ENCODE results near the gene RERGL.

RERGL gene

DNA sequence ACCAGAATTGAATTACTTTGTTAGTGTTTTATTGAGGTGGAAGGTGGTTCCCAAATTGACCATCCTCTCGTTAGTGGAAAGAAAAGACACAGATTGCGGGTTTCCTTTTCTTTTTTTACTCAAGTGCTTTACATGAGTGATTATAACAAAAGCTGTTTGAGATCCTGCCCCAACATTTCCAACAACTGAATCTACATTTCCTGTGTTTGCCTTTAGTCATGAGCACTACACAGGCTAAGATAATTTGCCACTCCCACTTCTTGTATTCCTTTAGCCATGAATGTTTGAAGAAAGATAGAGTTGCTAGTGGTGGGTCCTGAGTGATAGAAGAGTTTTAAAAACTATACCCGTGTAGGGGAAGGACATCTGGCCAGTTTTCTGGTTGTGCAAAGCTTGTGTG, 16.0 kb downstream of the RERGL start:
- Histone ChIP-seq H3K79me2 (ENCODE audit: low read length) (no peaks in the 10 kb centered on the region), H3K27me3 (ENCODE audit: low read depth, low read length) (no peaks in the 10 kb centered on the region), H4K20me1 (ENCODE audit: insufficient read depth, low read length) (no peaks in the 10 kb centered on the region), H3K9ac (ENCODE audit: low read length) (no peak overlapping the region), H3K27ac (ENCODE audit: low read length) (no peak overlapping the region), H3K4me3 (ENCODE audit: low read length) (no peak overlapping the region), H3K9me3 (ENCODE audit: insufficient read depth, low read length) (no peaks in the 10 kb centered on the region), H2AFZ (ENCODE audit: low read depth, low read length) (no peak overlapping the region), H3K4me2 (ENCODE audit: low read length) (no peak overlapping the region), H3K36me3 (replicated peaks; ENCODE audit: low read depth, low read length) (no peaks in the 10 kb centered on the region), H3K4me1 (ENCODE audit: low read length) (no peaks in the 10 kb centered on the region)
- TF ChIP-seq, protein P1, sequence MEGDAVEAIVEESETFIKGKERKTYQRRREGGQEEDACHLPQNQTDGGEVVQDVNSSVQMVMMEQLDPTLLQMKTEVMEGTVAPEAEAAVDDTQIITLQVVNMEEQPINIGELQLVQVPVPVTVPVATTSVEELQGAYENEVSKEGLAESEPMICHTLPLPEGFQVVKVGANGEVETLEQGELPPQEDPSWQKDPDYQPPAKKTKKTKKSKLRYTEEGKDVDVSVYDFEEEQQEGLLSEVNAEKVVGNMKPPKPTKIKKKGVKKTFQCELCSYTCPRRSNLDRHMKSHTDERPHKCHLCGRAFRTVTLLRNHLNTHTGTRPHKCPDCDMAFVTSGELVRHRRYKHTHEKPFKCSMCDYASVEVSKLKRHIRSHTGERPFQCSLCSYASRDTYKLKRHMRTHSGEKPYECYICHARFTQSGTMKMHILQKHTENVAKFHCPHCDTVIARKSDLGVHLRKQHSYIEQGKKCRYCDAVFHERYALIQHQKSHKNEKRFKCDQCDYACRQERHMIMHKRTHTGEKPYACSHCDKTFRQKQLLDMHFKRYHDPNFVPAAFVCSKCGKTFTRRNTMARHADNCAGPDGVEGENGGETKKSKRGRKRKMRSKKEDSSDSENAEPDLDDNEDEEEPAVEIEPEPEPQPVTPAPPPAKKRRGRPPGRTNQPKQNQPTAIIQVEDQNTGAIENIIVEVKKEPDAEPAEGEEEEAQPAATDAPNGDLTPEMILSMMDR (IDR thresholded peaks at IDR 0.05; ENCODE audit: low read depth, low read length), result no peak
- no peak for TF ChIP-seq EZH2phosphoT487 (IDR thresholded peaks at IDR 0.05; ENCODE audit: low read depth)

DNA sequence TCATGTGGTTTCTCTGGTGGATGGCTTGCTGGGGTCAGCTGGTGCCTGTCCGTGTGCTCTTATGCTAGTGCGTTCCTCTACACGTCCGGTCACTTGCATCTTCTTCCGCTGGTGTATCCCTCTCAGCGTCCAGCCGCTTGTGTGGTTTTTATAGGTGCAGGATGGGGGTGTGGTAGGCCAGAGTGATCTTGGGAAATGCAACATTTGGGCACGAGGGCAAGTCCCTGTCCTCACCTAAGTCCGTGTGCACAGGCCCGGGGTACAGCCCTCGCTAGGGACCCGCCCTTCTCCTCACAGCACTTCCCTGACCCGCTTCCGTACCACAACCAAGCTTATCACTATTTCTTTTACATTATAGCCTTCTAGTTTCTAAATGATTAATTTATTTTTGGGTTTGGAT, 17.3 kb downstream of the RERGL start:
- TF ChIP-seq, protein P1 (IDR thresholded peaks at IDR 0.05; ENCODE audit: low read depth, low read length), result no peak
- no peak for TF ChIP-seq EZH2phosphoT487 (IDR thresholded peaks at IDR 0.05; ENCODE audit: low read depth)
- Histone ChIP-seq H3K4me3 (ENCODE audit: low read length) (no peak overlapping the region), H3K36me3 (replicated peaks; ENCODE audit: low read depth, low read length) (no peaks in the 10 kb centered on the region), H3K27ac (ENCODE audit: low read length) (no peak overlapping the region), H3K4me1 (ENCODE audit: low read length) (no peaks in the 10 kb centered on the region), H2AFZ (ENCODE audit: low read depth, low read length) (no peak overlapping the region), H4K20me1 (ENCODE audit: insufficient read depth, low read length) (no peaks in the 10 kb centered on the region), H3K4me2 (ENCODE audit: low read length) (no peak overlapping the region), H3K27me3 (ENCODE audit: low read depth, low read length) (no peaks in the 10 kb centered on the region), H3K79me2 (ENCODE audit: low read length) (no peaks in the 10 kb centered on the region), H3K9me3 (ENCODE audit: insufficient read depth, low read length) (no peaks in the 10 kb centered on the region), H3K9ac (ENCODE audit: low read length) (no peak overlapping the region)

- Histone ChIP-seq H3K79me2 (ENCODE audit: low read length) (no peaks in the 10 kb centered on the region), H3K27me3 (ENCODE audit: low read depth, low read length) (no peaks in the 10 kb centered on the region), H3K4me2 (ENCODE audit: low read length) (no peak overlapping the region), H3K4me3 (ENCODE audit: low read length) (no peak overlapping the region), H3K9me3 (ENCODE audit: insufficient read depth, low read length) (no peaks in the 10 kb centered on the region), H3K4me1 (ENCODE audit: low read length) (no peaks in the 10 kb centered on the region), H3K9ac (ENCODE audit: low read length) (no peak overlapping the region), H4K20me1 (ENCODE audit: insufficient read depth, low read length) (no peaks in the 10 kb centered on the region), H2AFZ (ENCODE audit: low read depth, low read length) (no peak overlapping the region), H3K27ac (ENCODE audit: low read length) (no peak overlapping the region), H3K36me3 (replicated peaks; ENCODE audit: low read depth, low read length) (no peaks in the 10 kb centered on the region)
- TF ChIP-seq, protein P1 (IDR thresholded peaks at IDR 0.05; ENCODE audit: low read depth, low read length), result no peak
Measured at GRCh38 chr12:18071336-18071735, 18.7 kb downstream of the RERGL start.

DNA sequence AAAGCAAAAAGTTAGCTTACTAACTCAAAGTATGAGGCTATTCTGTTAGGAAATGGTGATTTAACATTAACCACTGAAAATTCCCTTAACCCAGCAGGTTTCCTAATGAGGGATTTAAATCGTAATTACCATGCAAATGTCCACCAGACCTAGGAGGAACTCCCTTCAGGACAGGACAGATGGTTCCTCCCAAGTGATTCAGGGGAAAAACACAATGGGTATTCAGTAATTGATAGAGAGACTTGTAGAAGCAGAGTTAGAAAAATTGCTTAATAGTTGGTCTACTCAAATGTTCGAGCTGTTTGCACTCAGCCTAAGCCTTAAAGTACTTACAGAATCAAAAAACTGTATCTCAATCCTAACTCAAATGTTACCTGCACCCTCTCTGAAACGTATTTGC, 21.6 kb downstream of the RERGL start:
- no peak overlapping the region for H2AFZ ChIP-seq (ENCODE audit: low read depth, low read length)
- H3K27ac ChIP-seq (ENCODE audit: low read length), result no peak overlapping the region
- H3K9ac ChIP-seq (ENCODE audit: low read length), result no peak overlapping the region
- H3K79me2 ChIP-seq (ENCODE audit: low read length), result no peaks in the 10 kb centered on the region
- H3K4me1 ChIP-seq (ENCODE audit: low read length), result no peaks in the 10 kb centered on the region
- no peaks in the 10 kb centered on the region for H4K20me1 ChIP-seq (ENCODE audit: insufficient read depth, low read length)
- no peak overlapping the region for H3K4me2 ChIP-seq (ENCODE audit: low read length)
- no peak for TF ChIP-seq EZH2phosphoT487 (IDR thresholded peaks at IDR 0.05; ENCODE audit: low read depth)
- TF ChIP-seq, protein P1 (IDR thresholded peaks at IDR 0.05; ENCODE audit: low read depth, low read length), result no peak
- no peaks in the 10 kb centered on the region for H3K9me3 ChIP-seq (ENCODE audit: insufficient read depth, low read length)
- H3K36me3 ChIP-seq (replicated peaks; ENCODE audit: low read depth, low read length), result no peaks in the 10 kb centered on the region
- H3K27me3 ChIP-seq (ENCODE audit: low read depth, low read length), result no peaks in the 10 kb centered on the region
- no peak overlapping the region for H3K4me3 ChIP-seq (ENCODE audit: low read length)
